HepG2 (cell line): ENCODE data around the gene TOP2B. TPM values are rescaled to one million over a fixed set of nuclear protein-coding genes. Genes with fewer than 3 reads are reported as not detected.

Source experiments
- ATAC-seq: fragments of 200-7000 bp; cut with Tn5 transposase; 3 replicates; pipeline ENCODE4 v1.9.1; 2020; ENCODE audit warnings: mild to moderate bottlenecking, moderate library complexity
- BruUV-seq: library from RNA; stranded (reverse); fragments of 400-500 nt; replicated peaks from 2 replicates; lab custom pipeline; 2021; lab: Mats Ljungman, UMichigan
- CTCF ChIA-PET: fragments of 300-600 bp; formaldehyde crosslinking; extraction: SDS; loops from one replicate; lab custom pipeline; 2021; ENCODE audit warnings: low total read pairs, inconsistent platforms, low intra/inter-chr PET ratio; lab: Yijun Ruan, JAX
- POLR2A ChIA-PET: fragments of 350-600 bp; sonication (Branson Sonifier 250); formaldehyde crosslinking; loops from one replicate; lab custom pipeline; 2020; ENCODE audit warnings: antibody characterized with exemption, inconsistent platforms; lab: Yijun Ruan, JAX
- DNase-seq: peaks from one replicate; pipeline ENCODE4 v3.0.0-alpha.2; 2015; ENCODE audit warnings: low spot score
- FAIRE-seq: peaks from 3 replicates; lab custom pipeline; 2011; peaks lifted over from hg19 to GRCh38; lab: Jason Lieb, UNC
- H2AFZ ChIP-seq: one replicate; pipeline ENCODE4 v1.6.1; 2011; ENCODE audit warnings: low read length, inconsistent platforms
- H3K27ac ChIP-seq: fragments of 300-600 bp; 3 replicates; pipeline ENCODE4 v1.8.0; 2011; ENCODE audit warnings: mixed run types, mild to moderate bottlenecking, mixed read lengths, low read length, inconsistent platforms; ENCODE audit not compliant: insufficient read depth; ENCODE audit errors: extremely low read length
- H3K27me3 ChIP-seq, 2 experiments: fragments of 200-600 bp in 1 of 2; 2 replicates in 1 of 2; 3 replicates in 1 of 2; pipeline versions ENCODE4 v1.6.0 to v1.8.0; 2011; ENCODE audit warnings: low read length in 2 of 2, mild to moderate bottlenecking in 2 of 2, moderate library complexity in 2 of 2, inconsistent platforms in 1 of 2; ENCODE audit not compliant: insufficient read depth in 2 of 2, control insufficient read depth in 1 of 2
- H3K36me3 ChIP-seq, 2 experiments: fragments of 200-600 bp in 1 of 2; replicated peaks in 1 of 2; 2 replicates in 1 of 2; 3 replicates in 1 of 2; pipeline versions ENCODE4 v1.5.1 to v1.8.0; 2011; ENCODE audit warnings: low read length in 2 of 2, inconsistent platforms in 1 of 2; ENCODE audit not compliant: insufficient read depth in 2 of 2, control insufficient read depth in 1 of 2
- H3K4me1 ChIP-seq: 2 replicates; pipeline ENCODE4 v1.5.1; 2012; ENCODE audit warnings: low read length, inconsistent platforms; ENCODE audit not compliant: insufficient read depth
- H3K4me2 ChIP-seq: 2 replicates; pipeline ENCODE4 v1.6.0; 2011; ENCODE audit warnings: low read depth, low read length, inconsistent platforms
- H3K4me3 ChIP-seq, 3 experiments: fragments of 200-600 bp in 1 of 3; sonication (generic), shearing (Covaris generic) in 1 of 3; replicated peaks in 1 of 3; 2 replicates each; pipeline ENCODE4 v1.5.1; 2011 to 2016; ENCODE audit warnings: low read length in 3 of 3, inconsistent platforms in 2 of 3, low read depth in 2 of 3, mild to moderate bottlenecking in 2 of 3, control low read depth in 1 of 3, mixed read lengths in 1 of 3; ENCODE audit not compliant: insufficient read depth in 1 of 3
- H3K79me2 ChIP-seq: one replicate; pipeline ENCODE4 v1.6.1; 2011; ENCODE audit warnings: low read length, inconsistent platforms; ENCODE audit not compliant: insufficient read depth
- H3K9ac ChIP-seq: 2 replicates; pipeline ENCODE4 v1.6.0; 2011; ENCODE audit warnings: mild to moderate bottlenecking, low read depth, low read length, inconsistent platforms; ENCODE audit not compliant: insufficient read depth
- H3K9me3 ChIP-seq: 2 replicates; pipeline ENCODE4 v1.5.1; 2012; ENCODE audit warnings: mild to moderate bottlenecking, low read length
- H4K20me1 ChIP-seq: 2 replicates; pipeline ENCODE4 v1.6.0; 2011; ENCODE audit warnings: inconsistent platforms, mild to moderate bottlenecking, low read length, moderate library complexity; ENCODE audit not compliant: insufficient read depth
- CBX2 ChIP-seq, 2 experiments: fragments of 200-600 bp in 1 of 2; sonication (generic); formaldehyde crosslinking in 1 of 2; IDR thresholded peaks; 2 replicates each; pipeline versions ENCODE4 v1.7.0 to v1.8.1; 2018 to 2022; ENCODE audit warnings: low read depth in 2 of 2, low read length in 1 of 2, mild to moderate bottlenecking in 1 of 2, missing genetic modification reagents in 1 of 2
- HIVEP1 ChIP-seq: sonication (generic); formaldehyde crosslinking; IDR thresholded peaks from 2 replicates; pipeline ENCODE4 v1.4.0; 2020; ENCODE audit warnings: mild to moderate bottlenecking, missing genetic modification reagents
- HNRNPK ChIP-seq: fragments of 200-400 bp; formaldehyde crosslinking; IDR thresholded peaks from 2 replicates; pipeline ENCODE4 v1.6.1; 2018; ENCODE audit warnings: low read length, low read depth, moderate library complexity, mild to moderate bottlenecking; ENCODE audit not compliant: poor library complexity, severe bottlenecking
- HNRNPL ChIP-seq: fragments of 200-400 bp; formaldehyde crosslinking; IDR thresholded peaks from 2 replicates; pipeline ENCODE4 v1.6.1; 2017; ENCODE audit warnings: mild to moderate bottlenecking, low read depth, low read length
- RFXANK ChIP-seq: IDR thresholded peaks from 2 replicates; pipeline ENCODE4 v1.6.1; 2016
- ZNF44 ChIP-seq: sonication (generic); formaldehyde crosslinking; IDR thresholded peaks from 2 replicates; pipeline ENCODE4 v1.5.1; 2020; ENCODE audit warnings: mild to moderate bottlenecking, missing genetic modification reagents
- ZNF468 ChIP-seq: sonication (generic); formaldehyde crosslinking; IDR thresholded peaks from 2 replicates; pipeline ENCODE4 v1.8.0; 2022; ENCODE audit warnings: mild to moderate bottlenecking, moderate library complexity, missing genetic modification reagents
- ZNF670 ChIP-seq: sonication (generic); formaldehyde crosslinking; IDR thresholded peaks from 2 replicates; pipeline ENCODE4 v1.8.0; 2022; ENCODE audit warnings: mild to moderate bottlenecking, missing genetic modification reagents, borderline replicate concordance
- ZNF776 ChIP-seq: sonication (generic); formaldehyde crosslinking; IDR thresholded peaks from 2 replicates; pipeline ENCODE4 v1.4.0; 2020; ENCODE audit warnings: mild to moderate bottlenecking, missing genetic modification reagents
- ZNF788 ChIP-seq: sonication (generic); formaldehyde crosslinking; IDR thresholded peaks from 2 replicates; pipeline ENCODE4 v1.5.0; 2020; ENCODE audit warnings: mild to moderate bottlenecking, missing genetic modification reagents, borderline replicate concordance
- ZSCAN22 ChIP-seq: sonication (generic); formaldehyde crosslinking; IDR thresholded peaks from 2 replicates; pipeline ENCODE4 v1.4.0; 2020; ENCODE audit warnings: mild to moderate bottlenecking, missing genetic modification reagents
- WGBS: methylation state at CpG from one replicate; pipeline ENCODE4 v1.1.6; 2017; ENCODE audit warnings: low lambda C conversion rate; 5-methylcytosine and 5-hydroxymethylcytosine counted together
- in situ Hi-C: cut with HindIII; loops from 2 replicates; pipeline ENCODE4 v1.10.0; 2017; ENCODE audit warnings: low pct_unique_long_range_greater_than_20kb; ENCODE audit not compliant: extremely low pct_ligation_motif_present
- intact Hi-C: fragments of 100-400 bp; cut with micrococcal nuclease; formaldehyde crosslinking; loops from one replicate; pipeline ENCODE4 v1.10.0; 2022; ENCODE audit not compliant: unreplicated experiment
- polyA plus RNA-seq, 8 experiments: library from polyadenylated mRNA; depleted of rRNA in 3 of 8; stranded (reverse) in 7 of 8; unstranded in 1 of 8; fragments of >200 nt; fragmentation: Illumina TruSeq in 4 of 8; extraction: Trizol in 4 of 8; gene quantifications; 2 replicates each; pipeline versions ENCODE4 v1.2.1 to v1.2.3, GENCODE V29; 2011 to 2016; ENCODE audit warnings: low read depth in 4 of 8, missing spikeins in 1 of 8, mixed read lengths in 1 of 8; ENCODE audit not compliant: insufficient read depth in 1 of 8
- total RNA-seq, 5 experiments: library from RNA; depleted of rRNA; stranded (reverse); fragments of >200 nt; fragmentation: Illumina TruSeq; extraction: Trizol; gene quantifications; 2 replicates each; pipeline ENCODE4 v1.2.3, GENCODE V29; 2016; ENCODE audit warnings: low read depth in 1 of 5
- TF ChIP-seq, protein P1 (sequence below), 2 experiments: fragments of 450-650 bp in 1 of 2; sonication (generic) in 1 of 2; formaldehyde crosslinking in 1 of 2; IDR thresholded peaks; 2 replicates each; pipeline versions ENCODE4 v1.6.1 to v1.8.0; 2016 to 2022; ENCODE audit warnings: antibody characterized with exemption in 1 of 2, mild to moderate bottlenecking in 1 of 2, missing genetic modification reagents in 1 of 2
- TF ChIP-seq, protein P2 (sequence below): sonication (generic); formaldehyde crosslinking; IDR thresholded peaks from 2 replicates; pipeline ENCODE4 v1.8.1; 2023; ENCODE audit warnings: mild to moderate bottlenecking, missing genetic modification reagents, borderline replicate concordance
- TF ChIP-seq, protein P3 (sequence below): sonication (generic); formaldehyde crosslinking; IDR thresholded peaks from 2 replicates; pipeline ENCODE4 v1.4.0; 2020; ENCODE audit warnings: missing genetic modification reagents

TOP2B gene
- total and polyA plus RNA-seq, 2 of the 13 experiments (the other 11 are each of a cell fraction or from before 2014, with no cell fraction given) = 27.6 to 88.1 TPM

DNA sequence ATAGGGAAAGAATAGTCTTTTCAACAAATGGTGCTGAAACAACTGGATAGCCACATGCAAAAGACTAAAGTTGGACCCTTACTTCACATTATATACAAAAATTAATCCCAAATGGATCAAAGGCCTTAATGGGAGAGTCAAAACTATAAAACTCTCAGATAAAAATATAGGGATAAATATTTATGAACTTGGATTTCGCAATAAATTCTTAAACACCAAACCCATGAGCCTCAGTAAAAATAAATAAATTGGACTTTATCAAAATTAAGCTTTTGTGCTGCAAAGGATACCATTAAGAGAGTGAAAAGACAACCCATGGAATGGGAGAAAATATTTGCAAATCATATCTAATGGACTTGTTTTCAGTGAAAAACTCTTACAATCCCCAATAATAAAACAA, 18.7 kb upstream of the TOP2B start:
- 0 out of 5 replicates have a peak, but pooled peaks cover 0 to 1% of the 10 kb centered on the region in 2 experiments for H3K27me3 ChIP-seq
- H2AFZ ChIP-seq = no peak overlapping the region
- H3K9ac ChIP-seq = no peak overlapping the region
- H3K4me1 ChIP-seq = peaks cover 7% of the 10 kb centered on the region
- no peak overlapping the region for H3K4me2 ChIP-seq
- H4K20me1 ChIP-seq = no peaks in the 10 kb centered on the region
- CTCF ChIA-PET = interaction anchor here (0.6 kb wide), 1 partner anchor 135 kb away, joined by 3 read pairs; no protein-coding TSS in a partner anchor
- no peak for DNase-seq
- ATAC-seq = no peak
- no peak for FAIRE-seq
- intact Hi-C loops = no loop called here
- in situ Hi-C loops = no loop called here
- no peaks in the 10 kb centered on the region for H3K79me2 ChIP-seq
- BruUV-seq = no TSS peak
- no peak overlapping the region for H3K27ac ChIP-seq
- POLR2A ChIA-PET = no interaction called here
- no peaks in the 10 kb centered on the region for H3K9me3 ChIP-seq
- 3% methylated on average over 1 of the region's 1 CpG for WGBS
- H3K36me3 ChIP-seq = no peaks in the 10 kb centered on the region
- H3K4me3 ChIP-seq = no peak overlapping the region
- TF ChIP-seq ZNF44 (CRISPR knock-in tag) (no peak), ZNF670 (CRISPR knock-in tag) (no peak), ZNF788 (no peak), ZNF776 (CRISPR knock-in tag) (no peak), HNRNPK (no peak), RFXANK (CRISPR knock-in tag) (no peak), CBX2 (IDR thresholded peaks at IDR 0.05; ENCODE audit: low read depth, low read length) (no peak), CBX2 (CRISPR knock-in tag; IDR thresholded peaks at IDR 0.05; ENCODE audit: low read depth) (no peak), ZNF468 (CRISPR knock-in tag) (no peak), ZSCAN22 (no peak), HNRNPL (no peak), HIVEP1 (CRISPR knock-in tag) (no peak)
- TF ChIP-seq, protein P1, sequence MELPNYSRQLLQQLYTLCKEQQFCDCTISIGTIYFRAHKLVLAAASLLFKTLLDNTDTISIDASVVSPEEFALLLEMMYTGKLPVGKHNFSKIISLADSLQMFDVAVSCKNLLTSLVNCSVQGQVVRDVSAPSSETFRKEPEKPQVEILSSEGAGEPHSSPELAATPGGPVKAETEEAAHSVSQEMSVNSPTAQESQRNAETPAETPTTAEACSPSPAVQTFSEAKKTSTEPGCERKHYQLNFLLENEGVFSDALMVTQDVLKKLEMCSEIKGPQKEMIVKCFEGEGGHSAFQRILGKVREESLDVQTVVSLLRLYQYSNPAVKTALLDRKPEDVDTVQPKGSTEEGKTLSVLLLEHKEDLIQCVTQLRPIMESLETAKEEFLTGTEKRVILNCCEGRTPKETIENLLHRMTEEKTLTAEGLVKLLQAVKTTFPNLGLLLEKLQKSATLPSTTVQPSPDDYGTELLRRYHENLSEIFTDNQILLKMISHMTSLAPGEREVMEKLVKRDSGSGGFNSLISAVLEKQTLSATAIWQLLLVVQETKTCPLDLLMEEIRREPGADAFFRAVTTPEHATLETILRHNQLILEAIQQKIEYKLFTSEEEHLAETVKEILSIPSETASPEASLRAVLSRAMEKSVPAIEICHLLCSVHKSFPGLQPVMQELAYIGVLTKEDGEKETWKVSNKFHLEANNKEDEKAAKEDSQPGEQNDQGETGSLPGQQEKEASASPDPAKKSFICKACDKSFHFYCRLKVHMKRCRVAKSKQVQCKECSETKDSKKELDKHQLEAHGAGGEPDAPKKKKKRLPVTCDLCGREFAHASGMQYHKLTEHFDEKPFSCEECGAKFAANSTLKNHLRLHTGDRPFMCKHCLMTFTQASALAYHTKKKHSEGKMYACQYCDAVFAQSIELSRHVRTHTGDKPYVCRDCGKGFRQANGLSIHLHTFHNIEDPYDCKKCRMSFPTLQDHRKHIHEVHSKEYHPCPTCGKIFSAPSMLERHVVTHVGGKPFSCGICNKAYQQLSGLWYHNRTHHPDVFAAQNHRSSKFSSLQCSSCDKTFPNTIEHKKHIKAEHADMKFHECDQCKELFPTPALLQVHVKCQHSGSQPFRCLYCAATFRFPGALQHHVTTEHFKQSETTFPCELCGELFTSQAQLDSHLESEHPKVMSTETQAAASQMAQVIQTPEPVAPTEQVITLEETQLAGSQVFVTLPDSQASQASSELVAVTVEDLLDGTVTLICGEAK (IDR thresholded peaks at IDR 0.05) = no peak
- TF ChIP-seq, protein P1 (CRISPR knock-in tag; IDR thresholded peaks at IDR 0.05) = no peak
- TF ChIP-seq, protein P2, sequence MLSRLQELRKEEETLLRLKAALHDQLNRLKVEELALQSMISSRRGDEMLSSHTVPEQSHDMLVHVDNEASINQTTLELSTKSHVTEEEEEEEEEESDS (CRISPR knock-in tag) = no peak
- TF ChIP-seq, protein P3, sequence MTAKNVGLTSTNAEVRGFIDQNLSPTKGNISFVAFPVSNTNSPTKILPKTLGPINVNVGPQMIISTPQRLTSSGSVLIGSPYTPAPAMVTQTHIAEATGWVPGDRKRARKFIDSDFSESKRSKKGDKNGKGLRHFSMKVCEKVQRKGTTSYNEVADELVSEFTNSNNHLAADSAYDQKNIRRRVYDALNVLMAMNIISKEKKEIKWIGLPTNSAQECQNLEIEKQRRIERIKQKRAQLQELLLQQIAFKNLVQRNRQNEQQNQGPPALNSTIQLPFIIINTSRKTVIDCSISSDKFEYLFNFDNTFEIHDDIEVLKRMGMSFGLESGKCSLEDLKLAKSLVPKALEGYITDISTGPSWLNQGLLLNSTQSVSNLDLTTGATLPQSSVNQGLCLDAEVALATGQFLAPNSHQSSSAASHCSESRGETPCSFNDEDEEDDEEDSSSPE (CRISPR knock-in tag) = no peak
